ENCODE measurements around the gene BCOR. TPM values are rescaled to one million over a fixed set of nuclear protein-coding genes. Genes with fewer than 3 reads are reported as not detected.

The BCOR gene
- total RNA-seq, 1 experiment from 2014 or later: 134 TPM

DNA sequence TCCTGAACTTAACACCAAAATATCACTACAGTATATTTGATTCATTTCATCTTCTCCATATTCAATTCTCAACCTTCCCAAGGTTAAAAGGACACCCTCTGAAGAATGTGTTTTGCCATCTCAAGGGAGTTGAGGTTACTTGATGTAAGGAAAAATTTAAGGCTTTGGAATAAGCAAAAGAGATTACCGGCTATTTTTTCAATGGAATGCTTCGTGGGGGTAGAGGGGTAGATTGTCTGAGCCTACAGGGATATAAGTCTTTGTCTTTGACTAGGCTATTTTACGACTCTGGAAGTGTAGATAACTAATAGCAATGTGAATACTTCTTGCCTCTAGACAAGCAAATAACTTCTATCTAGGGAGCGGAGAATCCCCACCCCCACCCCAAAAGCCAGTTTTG is 78.2 kb downstream of the BCOR start:
- no CpG with 5 or more reads among the region's 4 CpGs for WGBS (ENCODE audit: extremely low coverage, insufficient read length, low lambda C conversion rate)
- H2AK5ac ChIP-seq (ENCODE audit: insufficient read length, low read length): no peak overlapping the region
- no peak overlapping the region for H3K56ac ChIP-seq (ENCODE audit: insufficient read length, low read depth, low read length)
- H4K20me1 ChIP-seq (ENCODE audit: control insufficient read depth, insufficient read depth, insufficient read length): no peaks in the 10 kb centered on the region
- no peaks in the 10 kb centered on the region for H3K23me2 ChIP-seq (ENCODE audit: insufficient read length, low read depth, low read length, poor library complexity, severe bottlenecking)
- H2BK20ac ChIP-seq (ENCODE audit: low read depth, low read length, poor library complexity, severe bottlenecking): no peak overlapping the region
- no peak overlapping the region for H3K4ac ChIP-seq (ENCODE audit: low read depth, low read length)
- no peak overlapping the region for H2BK15ac ChIP-seq (ENCODE audit: low read depth, low read length)
- TF ChIP-seq, protein P1, sequence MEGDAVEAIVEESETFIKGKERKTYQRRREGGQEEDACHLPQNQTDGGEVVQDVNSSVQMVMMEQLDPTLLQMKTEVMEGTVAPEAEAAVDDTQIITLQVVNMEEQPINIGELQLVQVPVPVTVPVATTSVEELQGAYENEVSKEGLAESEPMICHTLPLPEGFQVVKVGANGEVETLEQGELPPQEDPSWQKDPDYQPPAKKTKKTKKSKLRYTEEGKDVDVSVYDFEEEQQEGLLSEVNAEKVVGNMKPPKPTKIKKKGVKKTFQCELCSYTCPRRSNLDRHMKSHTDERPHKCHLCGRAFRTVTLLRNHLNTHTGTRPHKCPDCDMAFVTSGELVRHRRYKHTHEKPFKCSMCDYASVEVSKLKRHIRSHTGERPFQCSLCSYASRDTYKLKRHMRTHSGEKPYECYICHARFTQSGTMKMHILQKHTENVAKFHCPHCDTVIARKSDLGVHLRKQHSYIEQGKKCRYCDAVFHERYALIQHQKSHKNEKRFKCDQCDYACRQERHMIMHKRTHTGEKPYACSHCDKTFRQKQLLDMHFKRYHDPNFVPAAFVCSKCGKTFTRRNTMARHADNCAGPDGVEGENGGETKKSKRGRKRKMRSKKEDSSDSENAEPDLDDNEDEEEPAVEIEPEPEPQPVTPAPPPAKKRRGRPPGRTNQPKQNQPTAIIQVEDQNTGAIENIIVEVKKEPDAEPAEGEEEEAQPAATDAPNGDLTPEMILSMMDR (conservative IDR thresholded peaks at IDR 0.05): no peak
- no peak overlapping the region for H2BK12ac ChIP-seq (ENCODE audit: insufficient read length, low read depth, low read length)
- no peak overlapping the region for H2BK120ac ChIP-seq (ENCODE audit: low read depth, low read length, poor library complexity, severe bottlenecking)
- H3K14ac ChIP-seq (ENCODE audit: insufficient read depth, low read length): no peak overlapping the region
- no peak overlapping the region for H3K23ac ChIP-seq (ENCODE audit: insufficient read length, low read depth, low read length)
- no peaks in the 10 kb centered on the region for H3K79me1 ChIP-seq (ENCODE audit: insufficient read depth, low read depth, low read length, poor library complexity, severe bottlenecking)
- H3K4me3 Mint-ChIP-seq: no peak overlapping the region
- H3K9ac ChIP-seq (ENCODE audit: extremely low read depth, insufficient read length, low read length): no peak overlapping the region
- H3K27ac Mint-ChIP-seq: no peak overlapping the region
- no peaks in the 10 kb centered on the region for H3K79me2 ChIP-seq (ENCODE audit: insufficient read depth, low read length)
- H3K27me3 Mint-ChIP-seq (ENCODE audit: low read depth): peaks cover 25% of the 10 kb centered on the region
- H3K4me1 ChIP-seq (ENCODE audit: insufficient read depth, low read length): peaks cover 3% of the 10 kb centered on the region; the same call in 1 of the 2 replicates
- no peak overlapping the region for H4K8ac ChIP-seq (replicated peaks; ENCODE audit: insufficient read length, low read depth, low read length)
- H3K18ac ChIP-seq (ENCODE audit: insufficient read length, low read depth, low read length): no peak overlapping the region
- no peak overlapping the region for H2AFZ ChIP-seq (ENCODE audit: low read length)
- peaks cover 4 to 10% of the 10 kb centered on the region in 2 experiments for H3K4me1 Mint-ChIP-seq
- H3K4me2 ChIP-seq (ENCODE audit: insufficient read depth, insufficient read length, low read length): no peak overlapping the region
- peaks cover 4% of the 10 kb centered on the region for H3K9me3 ChIP-seq (ENCODE audit: control insufficient read depth, low read depth, low read length)
- no peak overlapping the region for H4K5ac ChIP-seq (ENCODE audit: insufficient read length, low read depth, low read length)
- no peak overlapping the region for H2BK5ac ChIP-seq (ENCODE audit: insufficient read length, low read length)
- no peak overlapping the region for H3K27ac ChIP-seq (ENCODE audit: insufficient read length, low read depth, low read length)
- H3K36me3 Mint-ChIP-seq (ENCODE audit: insufficient read depth in 1 of 3, low read depth in 3 of 3): 0 out of 7 replicates have a peak, but pooled peaks cover 0 to 3% (median 2%) of the 10 kb centered on the region in 3 experiments
- H4K91ac ChIP-seq (ENCODE audit: insufficient read length, low read depth, low read length): no peak overlapping the region
- H3T11ph ChIP-seq (ENCODE audit: low read length): no peak overlapping the region
- DNase-seq: no peak
- H3K9me3 Mint-ChIP-seq: peaks cover 45 to 51% of the 10 kb centered on the region in 2 experiments
- H3K27me3 ChIP-seq (ENCODE audit: insufficient read depth, low read length): no peaks in the 10 kb centered on the region

All from H9 (cell line).